ENCODE results near the gene SYTL1. TPM values are rescaled to one million over a fixed set of nuclear protein-coding genes. Genes with fewer than 3 reads are reported as not detected.

SYTL1 gene, protein sequence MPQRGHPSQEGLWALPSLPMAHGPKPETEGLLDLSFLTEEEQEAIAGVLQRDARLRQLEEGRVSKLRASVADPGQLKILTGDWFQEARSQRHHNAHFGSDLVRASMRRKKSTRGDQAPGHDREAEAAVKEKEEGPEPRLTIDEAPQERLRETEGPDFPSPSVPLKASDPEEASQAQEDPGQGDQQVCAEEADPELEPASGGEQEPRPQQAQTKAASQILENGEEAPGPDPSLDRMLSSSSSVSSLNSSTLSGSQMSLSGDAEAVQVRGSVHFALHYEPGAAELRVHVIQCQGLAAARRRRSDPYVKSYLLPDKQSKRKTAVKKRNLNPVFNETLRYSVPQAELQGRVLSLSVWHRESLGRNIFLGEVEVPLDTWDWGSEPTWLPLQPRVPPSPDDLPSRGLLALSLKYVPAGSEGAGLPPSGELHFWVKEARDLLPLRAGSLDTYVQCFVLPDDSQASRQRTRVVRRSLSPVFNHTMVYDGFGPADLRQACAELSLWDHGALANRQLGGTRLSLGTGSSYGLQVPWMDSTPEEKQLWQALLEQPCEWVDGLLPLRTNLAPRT
- 10 to 100 TPM in 1 of 4 donors, 1 to 10 TPM in 2, not detected in 1; 1.6 to 11.3 (median 4.8) TPM for total RNA-seq

GRCh38 chr1:27341525-27342252 lies at the start of gene SYTL1:
SYTL1 (plus strand) TSS chr1:27342022; CDS start chr1:27345335, 3,313 bp downstream.
- TF ChIP-seq POLR2A (IDR thresholded peaks at IDR 0.05), result no peak
- TF ChIP-seq, protein P1, sequence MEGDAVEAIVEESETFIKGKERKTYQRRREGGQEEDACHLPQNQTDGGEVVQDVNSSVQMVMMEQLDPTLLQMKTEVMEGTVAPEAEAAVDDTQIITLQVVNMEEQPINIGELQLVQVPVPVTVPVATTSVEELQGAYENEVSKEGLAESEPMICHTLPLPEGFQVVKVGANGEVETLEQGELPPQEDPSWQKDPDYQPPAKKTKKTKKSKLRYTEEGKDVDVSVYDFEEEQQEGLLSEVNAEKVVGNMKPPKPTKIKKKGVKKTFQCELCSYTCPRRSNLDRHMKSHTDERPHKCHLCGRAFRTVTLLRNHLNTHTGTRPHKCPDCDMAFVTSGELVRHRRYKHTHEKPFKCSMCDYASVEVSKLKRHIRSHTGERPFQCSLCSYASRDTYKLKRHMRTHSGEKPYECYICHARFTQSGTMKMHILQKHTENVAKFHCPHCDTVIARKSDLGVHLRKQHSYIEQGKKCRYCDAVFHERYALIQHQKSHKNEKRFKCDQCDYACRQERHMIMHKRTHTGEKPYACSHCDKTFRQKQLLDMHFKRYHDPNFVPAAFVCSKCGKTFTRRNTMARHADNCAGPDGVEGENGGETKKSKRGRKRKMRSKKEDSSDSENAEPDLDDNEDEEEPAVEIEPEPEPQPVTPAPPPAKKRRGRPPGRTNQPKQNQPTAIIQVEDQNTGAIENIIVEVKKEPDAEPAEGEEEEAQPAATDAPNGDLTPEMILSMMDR (IDR thresholded peaks at IDR 0.05), result no peak
- Histone ChIP-seq H3K4me3 (no peak within 1 kb of the TSS), H3K9me3 (no peaks in the 10 kb centered on the region), H3K27ac (no peak within 1 kb of the TSS), H3K4me1 (no peaks in the 10 kb centered on the region), H3K36me3 (no peaks in the 10 kb centered on the region), H3K27me3 (no peaks in the 10 kb centered on the region)
- DNase-seq, result no peak
- intact Hi-C loops (cut with DNase I; ENCODE audit: low total_unique reads), result no loop called here

DNA sequence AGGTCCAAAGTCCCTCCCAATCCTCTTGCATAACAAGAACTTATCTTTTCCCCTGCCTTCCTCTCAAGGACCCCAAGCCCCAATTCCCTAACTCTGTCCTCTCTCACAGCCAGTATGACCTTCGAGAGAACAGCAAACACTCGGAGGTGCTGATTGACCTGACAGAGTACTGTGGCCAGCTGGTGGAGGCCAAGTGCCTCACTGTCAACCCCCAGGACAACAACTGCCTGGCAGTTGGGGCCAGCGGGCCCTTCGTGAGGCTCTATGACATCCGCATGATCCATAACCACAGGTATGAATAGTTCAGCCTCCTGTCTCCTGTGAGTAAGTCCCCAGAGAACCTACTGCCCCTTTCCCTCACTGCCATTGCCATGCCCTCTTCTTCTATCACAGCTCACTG lies 49.7 kb upstream of the SYTL1 start:
- Histone ChIP-seq H3K4me3 (no peak overlapping the region), H3K27ac (no peak overlapping the region), H3K27me3 (no peaks in the 10 kb centered on the region), H3K36me3 (no peaks in the 10 kb centered on the region), H3K9me3 (no peaks in the 10 kb centered on the region), H3K4me1 (no peaks in the 10 kb centered on the region)
- DNase-seq, result no peak
- intact Hi-C loops (cut with DNase I; ENCODE audit: low total_unique reads), result no loop called here
- TF ChIP-seq, protein P1 (IDR thresholded peaks at IDR 0.05), result no peak
- no peak for TF ChIP-seq POLR2A (IDR thresholded peaks at IDR 0.05)

DNA sequence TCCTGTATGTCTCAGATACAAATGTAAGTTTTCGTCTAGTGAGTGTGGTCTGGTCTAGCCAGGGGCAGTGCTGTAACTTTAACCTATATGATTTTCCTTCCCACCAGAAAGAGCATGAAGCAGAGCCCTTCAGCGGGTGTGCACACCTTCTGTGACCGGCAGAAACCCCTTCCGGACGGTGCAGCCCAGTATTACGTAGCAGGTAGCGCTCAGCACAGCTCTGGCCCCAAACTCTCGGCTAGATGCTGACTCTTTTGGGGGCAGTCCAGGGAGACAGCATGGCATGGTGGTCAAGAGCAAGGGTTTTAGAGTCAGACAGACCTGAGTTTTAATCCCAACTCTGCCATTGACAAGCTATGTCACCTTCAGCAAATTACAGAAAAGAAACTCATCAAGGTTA lies 47.9 kb upstream of the SYTL1 start:
- DNase-seq, result no peak
- Histone ChIP-seq H3K27me3 (no peaks in the 10 kb centered on the region), H3K36me3 (no peaks in the 10 kb centered on the region), H3K4me3 (no peak overlapping the region), H3K27ac (no peak overlapping the region), H3K9me3 (no peaks in the 10 kb centered on the region), H3K4me1 (peaks cover 0 to 3% of the 10 kb centered on the region in 2 donors)
- TF ChIP-seq, protein P1 (IDR thresholded peaks at IDR 0.05), result no peak
- no peak for TF ChIP-seq POLR2A (IDR thresholded peaks at IDR 0.05)
- intact Hi-C loops (cut with DNase I; ENCODE audit: low total_unique reads), result no loop called here

GRCh38 chr1:27296773-27297291 lies 45.0 kb upstream of the SYTL1 start:
- TF ChIP-seq, protein P1 (IDR thresholded peaks at IDR 0.05), result peak; percentile 57 to 68 (median 64)
- TF ChIP-seq POLR2A (IDR thresholded peaks at IDR 0.05), result no peak
- H3K9me3 ChIP-seq, result no peaks in the 10 kb centered on the region
- H3K4me1 ChIP-seq, result peaks cover 4 to 12% of the 10 kb centered on the region in 2 donors
- H3K36me3 ChIP-seq, result no peaks in the 10 kb centered on the region
- peak overlapping the region; percentile 20 to 84 for H3K27ac ChIP-seq
- H3K4me3 ChIP-seq, result no peak overlapping the region
- DNase-seq, result peak; percentile 63 to 75
- intact Hi-C loops (cut with DNase I; ENCODE audit: low total_unique reads), result no loop called here
- no peaks in the 10 kb centered on the region for H3K27me3 ChIP-seq

Measured in uterus (tissue), 4 donors.